ENCODE measurements around the gene APLP2.

- TF ChIP-seq CTCF (IDR thresholded peaks at IDR 0.05) (no peak), POLR2A (IDR thresholded peaks at IDR 0.05) (no peak)
These were observed 64.0 kb downstream of the APLP2 start for GRCh38 chr11:130133716-130134115.
